AG08396 (cell line): Measurements from ENCODE around the gene BICC1.
A peak's percentile ranks its signal among the peaks of the same experiment; 100 is the strongest.
"Not testable (repeated sequence)": the region's sequence is repeated elsewhere in the genome, so short reads cannot be mapped to it uniquely, and the experiment has no call there.

ENCODE experiments used
- DNase-seq: peaks from one replicate; pipeline ENCODE4 v3.0.0; 2012; ENCODE audit warnings: low spot score, mixed read lengths

Gene BICC1

DNA sequence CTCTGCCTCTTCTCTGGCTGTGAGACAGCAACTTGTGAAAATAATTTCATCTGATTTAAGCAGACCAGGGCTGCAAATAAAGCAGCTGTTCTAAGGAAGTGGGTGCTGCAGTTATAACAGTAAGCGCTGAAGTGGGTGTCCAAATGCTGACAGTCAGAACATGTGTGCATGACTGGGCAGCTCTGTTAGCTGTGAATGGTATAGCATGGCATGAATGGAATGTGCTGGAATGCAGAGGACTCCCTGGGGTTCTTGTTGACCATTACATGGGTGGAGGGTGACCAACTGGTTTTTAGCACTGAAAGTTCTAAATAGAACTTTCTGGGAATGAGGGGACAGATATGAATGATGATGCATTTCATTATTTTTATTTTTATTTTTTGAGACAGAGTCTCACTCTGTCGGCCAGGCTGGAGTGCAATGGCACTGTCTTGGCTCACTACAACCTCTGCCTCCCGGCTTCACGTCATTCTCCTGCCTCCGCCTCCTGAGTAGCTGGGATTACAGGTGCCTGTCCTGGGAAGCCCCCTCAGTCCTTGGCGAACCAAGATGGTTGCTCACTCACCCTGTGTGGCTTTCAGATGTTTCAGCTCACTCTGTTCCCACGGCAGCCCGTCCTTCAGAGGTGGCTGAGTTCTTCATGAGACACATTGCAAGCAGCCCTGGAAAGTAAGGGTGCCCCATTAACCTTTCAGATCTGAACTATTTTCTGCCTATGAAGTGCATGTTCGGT, 344.0 kb downstream of the BICC1 start:
- peak; percentile 88 for DNase-seq

DNA sequence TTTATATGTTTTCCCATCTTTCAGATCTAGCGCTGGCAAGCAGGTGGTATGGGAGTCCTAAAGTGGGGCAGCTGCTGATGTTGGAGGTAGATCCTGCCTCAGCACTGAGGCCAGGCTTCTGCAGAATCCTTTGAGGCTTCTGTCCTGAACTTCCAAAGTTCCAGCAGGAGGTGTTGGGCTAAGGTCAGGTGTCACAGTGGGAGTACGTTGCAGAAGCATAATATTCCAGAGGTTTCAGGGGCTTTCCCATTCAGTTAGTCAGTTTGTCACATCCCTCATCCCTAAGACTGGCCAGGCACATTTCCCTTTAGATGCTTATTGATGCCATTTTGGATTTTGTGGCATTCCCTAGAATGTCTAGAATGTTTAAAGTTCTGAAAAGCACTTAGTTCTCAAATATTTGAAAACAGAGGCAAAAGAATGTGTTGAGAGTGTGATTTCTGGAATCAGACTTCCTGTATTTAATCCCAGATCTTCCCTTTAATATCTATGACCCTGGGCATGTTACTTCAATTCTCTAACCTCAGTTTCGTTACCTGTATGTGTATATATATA, 344.7 kb downstream of the BICC1 start:
- DNase-seq, result no peak

DNA sequence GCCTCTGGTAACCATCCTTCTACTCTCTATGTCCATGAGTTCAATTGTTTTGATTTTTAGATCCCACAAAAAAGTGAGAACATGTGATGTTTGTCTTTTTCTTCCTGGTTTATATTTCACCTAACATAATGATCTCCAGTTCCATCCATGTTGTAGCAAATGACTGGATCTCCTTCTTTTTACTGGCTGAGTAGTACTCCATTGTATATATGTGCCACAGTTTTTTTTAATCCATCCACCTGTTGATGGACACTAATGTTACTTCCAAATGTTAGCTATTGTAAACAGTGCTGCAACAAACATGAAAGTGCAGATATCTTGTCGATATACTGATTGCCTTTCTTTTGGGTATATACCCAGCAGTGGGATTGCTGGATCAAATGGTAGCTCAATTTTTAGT, 345.5 kb downstream of the BICC1 start:
- not testable (repeated sequence) for DNase-seq

DNA sequence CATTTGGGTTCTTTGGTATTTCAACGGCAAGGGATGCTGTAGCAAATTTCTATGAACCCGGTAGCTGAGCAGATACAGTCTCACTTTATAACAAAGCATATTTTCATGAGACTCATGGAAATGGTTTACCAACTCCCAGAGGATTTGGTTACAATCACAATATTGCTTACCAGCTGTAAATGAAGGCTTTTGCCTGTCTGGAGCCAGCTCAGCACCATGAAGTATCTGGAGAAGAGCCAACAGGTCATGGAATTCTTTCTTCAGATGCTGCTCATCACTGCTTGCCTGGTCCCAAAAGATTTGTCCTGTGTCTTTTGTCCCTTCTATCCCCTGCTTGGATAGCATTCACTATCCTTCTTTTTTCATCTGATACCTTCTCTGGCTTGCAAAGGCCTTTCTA, 346.9 kb downstream of the BICC1 start:
- DNase-seq, result no peak

DNA sequence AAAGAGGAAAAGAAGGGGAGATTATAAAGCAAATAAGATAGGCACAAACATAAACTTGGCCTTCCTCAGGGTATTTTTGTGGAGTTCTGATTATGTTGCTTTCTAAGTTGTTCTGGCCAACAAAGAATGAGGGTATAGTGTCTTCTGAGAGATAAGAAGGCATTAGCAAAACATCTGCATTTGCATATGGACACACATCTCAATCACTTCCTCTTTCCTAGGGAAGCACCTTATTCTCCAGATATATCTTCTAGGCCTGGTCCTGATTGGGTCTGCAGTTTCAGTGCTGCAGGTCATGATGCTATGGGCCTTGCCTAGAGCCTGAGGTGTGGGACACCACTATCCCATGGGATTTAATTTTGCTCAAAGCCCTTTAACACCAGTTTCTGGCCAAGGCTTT, 355.0 kb downstream of the BICC1 start:
- DNase-seq, result no peak

DNA sequence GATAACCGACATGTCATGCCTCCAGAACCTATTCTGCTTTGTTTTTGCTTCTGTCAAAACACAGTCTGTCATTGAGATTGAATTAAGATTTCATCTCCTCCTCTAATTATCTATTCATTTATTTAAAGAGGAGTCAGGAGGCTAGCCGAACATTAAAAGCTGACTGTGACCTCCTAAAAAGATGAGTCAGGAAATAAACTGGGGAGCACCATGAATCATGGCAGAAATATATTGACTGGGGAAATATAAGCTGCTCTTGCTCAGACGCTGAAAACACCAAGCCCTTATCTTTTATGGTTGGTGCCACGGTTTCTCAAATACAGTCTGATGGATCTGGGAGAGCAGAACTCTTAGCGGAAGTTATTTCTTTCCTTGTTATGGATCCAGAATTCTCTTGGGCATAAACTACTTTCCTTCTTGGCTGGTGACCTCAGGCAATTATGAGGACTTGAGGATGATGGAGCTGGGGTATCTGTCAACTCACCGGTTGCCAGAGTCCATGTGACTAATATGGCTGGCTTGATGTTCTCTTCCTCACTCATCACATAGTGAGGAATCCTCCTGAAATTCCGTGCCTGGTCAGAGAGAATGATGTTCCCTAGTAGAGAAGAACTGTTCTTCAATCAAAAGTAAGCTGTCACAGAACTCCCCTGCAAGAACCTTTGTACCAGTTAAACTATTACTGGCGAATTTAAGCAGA, 356.2 kb downstream of the BICC1 start:
- DNase-seq, result no peak

DNA sequence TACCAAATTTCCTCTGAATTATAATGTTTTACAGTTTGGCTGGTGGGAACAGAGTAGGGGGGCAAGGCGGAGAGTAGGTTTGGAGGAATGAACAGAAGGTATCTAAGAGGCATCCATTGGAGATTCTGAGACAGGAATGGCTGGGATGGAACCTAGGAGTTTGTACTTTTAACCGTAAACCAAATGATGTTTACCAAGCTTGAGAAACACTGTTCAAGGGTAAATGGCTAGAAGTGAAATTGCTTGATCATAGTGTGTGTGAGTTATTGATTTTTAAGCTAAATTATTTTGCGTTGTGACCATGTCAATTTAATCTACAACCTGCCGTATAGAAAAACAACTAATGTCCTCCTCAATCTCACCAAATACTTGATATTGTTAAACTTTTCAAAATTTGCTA, 357.4 kb downstream of the BICC1 start:
- no peak for DNase-seq

DNA sequence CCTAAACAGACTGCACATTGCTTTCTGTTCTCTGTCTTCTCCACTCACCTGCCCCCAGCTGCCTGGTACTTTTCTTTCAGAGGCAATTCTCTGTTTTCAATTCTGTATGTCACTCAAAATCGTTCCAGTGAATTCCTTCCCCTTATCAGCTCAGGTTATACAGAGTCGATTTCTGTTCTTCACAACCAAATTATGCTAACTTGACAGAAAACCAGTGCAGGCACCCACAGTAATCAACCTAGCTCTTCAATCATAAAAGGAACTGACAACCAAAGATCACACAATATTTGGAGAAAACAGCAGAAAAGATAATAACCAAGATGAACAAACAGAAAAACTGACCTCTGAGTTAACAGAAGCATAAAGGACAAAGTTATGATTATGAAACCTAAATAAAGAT, 360.5 kb downstream of the BICC1 start:
- DNase-seq, result no peak
